ENCODE measurements around the gene ENHO. TPM values are rescaled to one million over a fixed set of nuclear protein-coding genes. Genes with fewer than 3 reads are reported as not detected.

Gene ENHO
- total RNA-seq, 1 donor from 2014 or later = 0.35 TPM

DNA sequence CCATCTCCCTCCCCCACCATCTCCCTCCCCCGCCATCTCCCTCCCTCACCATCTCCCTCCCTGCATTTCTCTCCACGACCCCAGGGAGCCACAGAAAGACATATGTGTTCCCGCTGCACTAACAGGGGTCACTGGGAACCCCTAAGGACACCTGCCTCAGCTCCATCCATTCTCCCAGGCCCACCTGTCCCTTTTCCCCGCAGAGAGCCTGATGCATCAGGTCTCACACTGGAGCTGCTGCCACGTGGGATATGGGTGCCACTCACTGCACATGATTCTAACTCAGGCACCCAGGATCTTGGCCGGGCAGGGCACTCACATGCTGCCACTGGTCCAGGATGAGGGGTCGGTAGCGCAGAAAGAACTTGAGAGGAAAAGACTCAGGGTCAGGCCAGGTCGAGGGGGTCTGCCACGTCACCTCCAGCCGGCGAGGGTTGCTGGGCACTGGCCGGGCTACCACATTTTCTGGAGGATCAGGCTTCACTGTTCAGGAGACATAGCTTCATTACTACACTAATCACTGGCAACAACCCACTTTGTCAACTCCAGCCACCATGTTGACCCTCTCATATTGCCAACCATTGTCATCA lies 33.2 kb upstream of the ENHO start:
- no peak for DNase-seq (ENCODE audit: low read depth)

DNA sequence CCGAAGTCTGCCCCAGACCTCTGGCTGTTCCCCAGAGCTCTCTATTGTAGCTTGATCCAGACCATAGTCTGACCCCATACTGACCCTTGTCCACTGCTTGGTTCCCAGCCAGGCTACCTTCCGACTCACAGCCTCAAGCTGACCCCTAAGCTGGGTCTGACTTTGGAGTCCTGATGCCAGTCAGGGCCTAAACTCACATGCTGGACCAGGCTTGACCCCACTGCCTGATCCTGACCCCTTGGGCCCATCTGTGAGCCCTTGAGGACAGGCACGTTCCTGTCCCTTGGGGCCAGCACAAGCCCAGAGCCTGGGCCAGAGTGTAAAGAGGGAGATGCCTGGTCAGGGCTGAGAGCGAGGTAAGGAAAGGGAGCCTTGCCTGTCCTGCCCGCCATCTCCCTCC lies 32.7 kb upstream of the ENHO start:
- DNase-seq (ENCODE audit: low read depth) = peak; percentile 19

DNA sequence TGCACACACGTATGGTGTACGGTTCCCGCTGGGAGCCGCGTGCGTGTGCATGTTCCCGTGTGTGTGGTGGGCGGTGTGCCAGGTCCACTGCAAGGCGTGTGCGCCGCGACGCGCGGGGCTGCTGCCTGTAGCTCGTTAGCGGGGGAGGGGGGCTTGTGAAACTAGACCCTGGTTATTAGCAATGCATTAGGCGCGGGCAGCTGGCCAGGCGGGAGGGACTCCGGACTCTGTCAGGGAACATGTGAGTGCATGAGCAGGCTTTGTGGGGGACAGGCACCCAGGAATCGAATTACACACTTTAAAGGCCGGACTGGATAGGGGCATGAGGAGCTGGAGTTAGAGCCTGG lies 32.2 kb upstream of the ENHO start:
- peak; percentile 37 for DNase-seq (ENCODE audit: low read depth)

DNA sequence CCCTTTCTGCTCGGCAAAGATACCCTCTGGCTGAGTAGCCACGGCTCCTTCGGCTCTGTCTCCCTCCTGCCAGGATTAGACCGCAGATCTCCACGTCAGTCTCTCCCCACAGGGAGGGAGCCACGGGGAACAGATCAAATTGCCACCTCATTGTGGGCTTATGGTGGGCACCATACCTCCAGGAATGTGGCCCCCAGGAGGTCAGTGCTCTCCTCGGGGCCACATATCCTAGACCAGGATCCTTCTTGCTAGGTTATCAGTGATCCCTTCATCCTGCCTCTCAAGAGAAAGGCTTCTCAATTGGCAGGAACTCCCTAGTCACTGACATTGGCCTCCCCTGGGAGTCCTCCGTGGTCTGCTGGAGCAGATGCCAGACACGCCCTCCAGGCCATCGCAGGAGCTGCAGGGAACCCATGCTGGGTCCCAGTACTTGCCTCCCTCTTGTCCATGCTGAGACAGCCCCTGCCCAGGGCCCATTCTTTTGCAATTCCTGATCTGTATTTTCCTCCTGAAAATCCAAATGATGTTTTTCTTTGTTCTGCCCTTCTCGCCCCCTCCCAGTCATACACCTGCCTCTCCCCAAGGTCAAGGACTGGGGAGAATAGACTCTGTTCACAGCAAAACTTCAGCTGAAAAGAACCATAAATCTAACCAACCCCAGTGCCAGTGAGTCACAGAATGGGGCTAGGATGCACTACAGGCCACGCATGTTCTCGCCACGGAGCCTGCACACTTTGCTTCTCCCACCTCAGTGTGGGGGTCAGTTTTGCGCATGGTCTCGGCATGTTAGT lies 31.6 kb upstream of the ENHO start:
- DNase-seq (ENCODE audit: low read depth) = peak; percentile 78

DNA sequence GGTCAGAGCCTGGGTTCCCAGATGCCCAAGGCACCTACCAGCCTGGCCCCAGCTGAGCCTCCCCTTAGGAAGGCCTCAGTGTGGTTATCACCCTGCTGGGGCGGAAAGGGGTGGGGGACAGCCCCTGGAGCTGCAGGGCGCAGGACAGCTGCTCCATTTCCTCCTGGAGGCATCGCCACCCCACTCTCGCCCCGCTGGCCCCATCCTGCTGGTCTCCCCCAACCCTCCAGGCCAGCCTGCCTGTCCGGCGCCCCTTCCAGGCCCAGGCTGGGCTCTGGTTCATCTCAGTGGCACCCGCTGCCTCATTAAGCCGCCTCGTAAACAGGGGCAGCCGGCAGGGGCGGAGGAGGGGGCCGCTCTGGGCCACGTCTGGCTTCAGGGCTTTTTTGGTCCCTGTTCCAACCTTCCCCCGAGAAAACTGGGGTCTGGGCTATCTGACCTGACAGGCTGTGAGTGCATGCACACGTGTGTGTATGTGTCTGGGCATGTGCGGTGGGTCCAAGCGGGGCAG lies 30.8 kb upstream of the ENHO start:
- DNase-seq (ENCODE audit: low read depth) = no peak

DNA sequence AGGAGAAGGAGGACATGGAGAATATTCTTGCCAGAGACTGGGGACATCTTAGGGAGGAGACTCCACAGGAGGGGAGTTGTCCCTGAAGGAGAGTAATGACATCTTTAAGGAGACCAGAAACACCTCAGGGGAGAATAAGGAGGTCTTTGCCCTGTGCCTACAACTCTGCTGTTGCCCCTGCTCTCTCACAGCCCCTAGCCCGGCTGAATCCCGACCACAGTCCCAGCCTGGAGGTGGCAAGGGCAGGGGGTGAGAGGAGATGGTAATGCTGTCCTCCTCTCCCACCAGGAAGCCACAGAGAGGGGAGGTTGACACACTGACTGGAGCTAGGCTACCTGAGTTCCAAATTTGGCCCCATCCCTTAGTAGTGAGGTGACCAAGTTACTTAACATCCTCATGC lies 30.2 kb upstream of the ENHO start:
- DNase-seq (ENCODE audit: low read depth) = no peak

DNA sequence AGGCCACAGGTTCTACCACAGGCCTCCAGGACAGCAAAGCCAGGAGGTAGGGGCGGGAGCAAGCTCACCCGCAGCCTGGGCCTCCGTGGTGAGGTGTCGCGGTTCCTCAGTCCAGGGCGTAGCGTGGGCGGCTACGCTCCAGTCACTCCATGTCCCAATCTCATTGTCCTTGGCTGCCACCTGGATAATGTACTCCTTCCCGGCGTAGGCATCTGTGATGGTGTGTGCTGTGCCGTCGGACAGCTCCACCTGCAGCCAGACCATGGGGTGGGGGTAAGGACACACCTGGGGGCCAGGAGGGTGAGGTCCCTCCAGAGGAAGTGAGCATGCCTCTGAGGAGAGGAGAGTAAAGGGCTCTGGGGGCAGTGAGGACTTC lies 29.8 kb upstream of the ENHO start:
- no peak for DNase-seq (ENCODE audit: low read depth)

DNA sequence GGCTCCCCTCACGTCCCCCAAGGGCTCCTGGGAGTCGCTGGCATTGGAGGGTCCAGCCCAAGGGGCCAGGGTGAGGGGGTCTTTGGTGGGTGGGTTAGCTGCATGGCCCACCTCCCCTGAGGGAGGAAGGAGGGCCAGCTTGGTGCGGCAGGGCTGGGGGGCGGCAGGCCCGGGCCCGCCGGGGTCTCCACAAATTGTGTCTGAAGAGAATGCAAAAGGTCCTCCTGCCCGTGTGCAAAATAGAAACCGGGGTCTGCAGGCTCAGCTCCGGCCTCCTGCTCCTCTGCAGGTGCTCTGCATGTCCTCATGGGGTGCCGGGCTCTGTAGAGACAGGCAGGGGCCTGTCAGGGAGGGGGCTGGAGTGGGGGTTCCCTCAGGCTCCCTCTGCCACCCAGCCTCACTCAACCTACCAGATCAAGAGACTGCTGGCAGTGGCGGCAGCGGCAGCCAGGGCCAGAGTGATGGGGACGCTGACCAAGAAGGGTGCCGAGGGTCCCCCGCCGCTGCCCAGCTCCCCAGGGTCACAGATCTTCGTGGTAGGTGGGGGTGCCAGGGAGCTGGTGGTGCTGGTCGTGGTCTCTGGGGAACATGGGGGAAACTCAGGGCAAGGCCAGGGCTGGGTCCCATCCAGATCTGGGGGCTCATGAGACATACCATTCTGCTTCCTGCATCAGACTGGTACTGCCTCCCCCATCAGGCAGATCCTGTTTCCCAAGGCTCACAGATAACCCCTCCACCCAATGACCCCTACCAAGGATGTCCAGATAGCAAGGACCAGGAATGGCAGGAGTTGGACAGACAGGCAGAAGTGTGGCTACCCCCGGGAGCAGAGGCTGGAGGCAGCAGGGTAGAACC lies 29.2 kb upstream of the ENHO start:
- DNase-seq (ENCODE audit: low read depth) = no peak

DNA sequence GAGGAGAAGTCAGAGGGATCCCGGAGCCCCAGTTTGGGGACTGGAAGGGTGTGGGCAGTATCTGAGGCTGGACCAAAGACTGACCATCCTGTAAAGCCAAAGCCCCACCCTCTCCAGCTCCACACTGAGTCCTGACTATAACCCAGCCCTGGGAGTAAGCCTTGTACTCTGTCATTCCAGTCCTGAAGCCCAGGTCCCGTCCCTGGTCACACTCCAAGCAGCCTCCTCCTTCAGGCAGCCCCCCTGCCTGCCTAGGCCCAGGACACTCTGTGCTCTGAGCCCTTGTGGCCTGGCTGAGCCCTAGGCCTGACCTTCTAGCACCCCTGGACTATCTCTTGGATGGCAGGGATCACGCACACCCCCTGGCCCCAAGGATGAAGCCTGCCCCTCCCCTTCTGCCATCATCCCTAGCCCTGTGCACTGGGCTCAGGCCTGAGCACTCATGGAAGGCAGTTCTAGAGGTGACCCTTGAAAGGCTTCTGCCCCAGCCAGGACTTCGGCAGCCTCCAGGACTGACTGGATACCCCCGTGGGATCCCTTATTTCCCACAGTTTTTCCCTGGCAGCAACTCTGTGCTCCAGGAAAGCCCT lies 28.0 kb upstream of the ENHO start:
- DNase-seq (ENCODE audit: low read depth) = no peak

DNA sequence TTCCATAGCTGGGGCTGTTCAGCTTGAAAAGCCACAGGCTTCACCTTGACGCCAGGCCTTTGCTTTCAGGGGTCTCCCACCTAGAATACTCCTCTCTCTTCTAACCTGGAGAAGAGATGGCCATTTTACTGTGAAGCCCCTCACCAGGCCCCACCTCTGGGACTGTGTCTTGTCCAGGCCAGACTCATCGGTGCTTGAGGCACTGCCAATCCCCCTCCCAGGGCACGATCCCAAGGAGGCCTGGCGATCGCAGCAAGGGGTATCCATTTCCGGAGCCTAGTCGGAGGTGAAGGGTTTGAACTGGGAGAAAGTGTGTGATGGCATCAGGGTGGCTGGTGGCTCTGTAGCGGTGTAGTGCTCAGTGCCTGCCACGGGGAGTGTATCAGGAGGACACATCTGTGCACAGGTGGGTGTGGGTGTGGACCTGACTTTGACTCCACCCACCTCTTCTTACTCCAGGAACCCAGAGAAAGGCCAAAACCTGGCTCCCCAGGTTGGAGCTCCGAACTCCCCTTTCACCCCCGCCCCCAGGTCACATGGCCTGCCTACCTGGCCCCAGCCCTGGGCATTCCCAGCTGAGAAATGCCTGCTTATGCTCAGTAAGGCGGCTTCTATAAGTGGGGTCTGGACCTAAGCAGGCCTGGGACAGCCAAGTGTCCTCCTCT lies 27.4 kb upstream of the ENHO start:
- no peak for DNase-seq (ENCODE audit: low read depth)

DNA sequence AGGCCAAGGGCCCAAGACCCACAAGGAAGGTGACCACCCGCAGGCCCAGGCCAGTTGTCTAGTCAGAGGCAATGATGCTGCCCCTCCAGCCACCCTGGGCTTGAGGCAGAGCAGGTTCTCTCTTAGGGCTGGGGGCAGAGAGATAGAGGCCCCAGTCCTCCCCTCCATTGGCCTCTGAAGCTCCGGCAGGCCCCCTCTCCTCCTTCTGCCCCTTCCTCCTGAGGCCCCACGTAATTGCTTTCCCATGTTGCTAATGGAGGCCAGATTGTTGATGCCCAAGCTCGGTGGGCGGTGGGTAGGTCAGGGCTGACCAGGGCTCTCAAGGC lies 26.6 kb upstream of the ENHO start:
- no peak for DNase-seq (ENCODE audit: low read depth)

DNA sequence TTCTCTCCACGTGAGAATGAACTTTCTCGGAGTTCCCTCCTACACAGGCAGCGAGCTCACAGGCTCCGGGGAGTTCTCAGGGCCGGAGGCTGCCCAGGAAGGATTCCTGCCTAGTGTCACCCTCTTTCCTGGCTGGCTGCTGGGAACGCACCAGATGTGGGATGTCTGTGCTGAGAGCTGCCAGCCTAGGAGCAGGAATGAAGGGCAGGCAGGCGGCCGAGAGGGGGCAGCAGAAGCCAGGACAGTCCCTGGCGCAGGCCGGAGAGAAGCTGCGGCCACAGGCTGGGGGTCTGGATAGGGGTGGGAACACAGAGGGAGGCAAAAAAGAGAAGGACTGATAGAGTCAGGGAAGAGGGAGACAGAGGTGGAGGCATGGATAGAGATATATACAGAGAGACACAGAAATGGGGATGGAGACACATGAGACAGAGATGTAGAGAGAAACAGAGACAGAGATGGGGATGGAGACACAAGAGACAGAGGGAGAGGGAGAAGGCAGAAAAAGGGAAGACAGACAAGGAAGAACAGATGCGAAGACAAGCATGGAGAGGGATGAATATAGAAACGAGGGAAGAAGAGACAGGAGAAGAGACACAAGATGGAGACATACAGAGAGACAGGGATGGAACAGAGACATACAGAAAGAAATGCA lies 25.3 kb upstream of the ENHO start:
- peak; percentile 69 for DNase-seq (ENCODE audit: low read depth)

DNA sequence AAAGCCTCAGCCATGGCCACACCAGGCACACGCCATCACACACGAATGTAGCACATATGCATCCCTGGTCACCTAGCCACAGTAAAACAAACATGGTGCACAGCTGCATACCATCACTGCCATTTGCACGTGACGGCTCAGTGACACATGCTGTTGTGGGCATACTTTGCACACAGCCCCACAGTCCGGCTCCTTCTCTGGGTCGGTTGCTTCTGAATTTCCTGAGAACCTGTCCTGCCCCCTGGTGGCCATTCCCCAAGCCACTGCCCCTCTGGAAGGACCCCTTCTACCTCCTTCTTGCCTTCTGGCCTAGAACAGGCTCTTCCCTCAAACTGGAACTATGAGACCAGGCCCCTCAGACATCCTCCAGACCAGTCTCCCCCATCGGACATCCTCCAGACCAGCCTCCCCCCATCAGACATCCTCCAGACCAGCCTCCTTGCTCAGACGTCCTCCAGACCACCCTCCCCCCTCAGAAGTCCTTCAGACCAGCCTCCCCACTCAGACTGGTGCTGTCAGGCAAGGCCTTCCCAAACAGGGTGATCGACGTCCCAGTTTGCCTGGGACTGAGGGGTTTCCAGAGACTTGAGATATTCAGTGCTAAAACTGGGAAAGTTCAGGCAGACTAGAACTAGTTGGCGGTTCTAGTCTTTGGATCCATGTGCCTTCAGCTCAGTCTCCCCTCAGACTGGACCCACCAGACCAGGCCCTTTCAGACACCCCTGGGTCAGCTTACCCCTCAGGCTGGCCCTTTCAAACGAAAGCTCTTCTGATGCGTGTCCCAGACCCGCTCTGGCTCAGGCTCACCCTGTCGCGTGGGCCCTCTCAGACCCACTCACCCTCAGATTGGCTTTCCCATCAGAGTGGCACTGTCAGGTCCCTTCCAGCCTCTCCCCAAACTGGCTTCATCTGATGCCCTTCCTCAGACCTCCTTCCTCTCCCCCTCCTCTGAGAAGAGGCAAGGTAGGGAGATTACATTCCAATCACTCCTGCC lies 24.3 kb upstream of the ENHO start:
- DNase-seq (ENCODE audit: low read depth) = peak; percentile 70

DNA sequence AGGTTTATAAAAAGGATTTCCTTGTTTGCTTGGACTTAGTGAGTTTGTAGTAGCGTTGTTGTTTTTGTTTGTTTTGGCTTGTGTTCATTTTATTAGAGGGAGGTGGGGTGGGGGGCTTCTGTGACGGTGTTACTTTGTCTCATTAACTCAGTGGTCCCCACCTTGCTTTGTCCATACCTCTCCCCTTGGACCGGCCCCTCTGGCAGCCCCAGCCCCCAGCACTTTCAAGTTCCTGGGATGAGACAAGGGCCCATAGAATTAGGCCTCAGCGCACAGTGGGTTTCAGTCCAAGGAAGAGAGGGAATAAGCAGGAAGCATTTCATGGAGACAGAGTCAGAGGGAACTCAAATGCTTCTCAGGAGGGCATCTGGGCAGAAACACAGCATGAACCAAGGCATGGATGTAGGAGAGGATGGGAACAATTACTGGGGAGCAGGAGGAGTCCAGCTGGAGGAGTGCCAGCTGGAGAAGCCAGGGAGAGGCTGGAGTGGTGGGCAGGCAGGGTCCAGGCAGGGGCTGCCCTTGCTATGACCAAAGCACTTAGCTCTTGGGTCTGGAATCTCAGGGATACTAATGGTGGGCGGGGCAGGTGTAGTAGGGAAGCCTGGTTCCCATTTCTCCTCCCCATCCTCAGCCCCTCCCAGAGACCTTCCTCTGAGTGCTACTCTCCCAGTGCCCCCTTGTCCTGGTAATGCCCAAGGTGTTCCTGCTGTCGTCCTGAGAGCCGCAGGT lies 23.5 kb upstream of the ENHO start:
- no peak for DNase-seq (ENCODE audit: low read depth)

DNA sequence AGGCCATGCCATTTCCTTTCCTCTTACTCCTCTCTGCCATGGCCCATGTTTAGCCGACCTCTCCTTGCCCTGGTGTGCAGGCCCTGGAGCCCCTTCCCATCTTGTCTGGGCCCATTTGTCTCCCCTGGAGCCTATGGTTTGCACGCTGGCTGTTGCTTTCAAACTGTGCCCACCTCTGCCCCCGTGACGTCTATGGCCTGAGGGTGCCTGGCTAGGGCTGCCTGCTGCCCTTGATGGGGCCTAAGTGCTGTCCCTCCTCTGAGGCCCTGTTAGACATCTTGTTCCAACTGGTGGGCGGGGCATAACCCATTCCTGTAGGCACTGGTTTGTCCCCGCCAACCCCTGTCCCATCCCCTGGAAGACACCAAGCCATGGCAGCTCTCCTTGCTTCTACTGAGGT lies 22.7 kb upstream of the ENHO start:
- DNase-seq (ENCODE audit: low read depth) = no peak

DNA sequence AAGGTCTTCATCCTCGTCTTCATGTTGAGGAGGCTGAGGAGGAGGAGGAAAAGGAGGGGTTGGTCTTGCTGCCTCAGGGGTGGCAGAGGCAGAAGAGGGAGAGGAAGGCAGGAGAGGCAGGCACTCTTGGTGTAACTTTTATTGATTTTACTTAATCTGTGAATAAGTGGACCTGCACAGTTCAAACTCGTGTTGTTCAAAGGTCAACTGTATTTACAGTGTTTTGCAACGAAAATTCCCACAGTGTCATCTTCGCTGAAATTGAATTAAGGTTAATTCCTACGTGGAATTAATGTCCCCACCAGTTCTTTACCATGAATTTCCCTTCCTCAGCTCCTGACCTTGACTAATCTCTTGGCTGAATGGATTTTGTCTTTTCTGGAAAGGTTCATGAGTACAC lies 21.2 kb upstream of the ENHO start:
- no peak for DNase-seq (ENCODE audit: low read depth)

DNA sequence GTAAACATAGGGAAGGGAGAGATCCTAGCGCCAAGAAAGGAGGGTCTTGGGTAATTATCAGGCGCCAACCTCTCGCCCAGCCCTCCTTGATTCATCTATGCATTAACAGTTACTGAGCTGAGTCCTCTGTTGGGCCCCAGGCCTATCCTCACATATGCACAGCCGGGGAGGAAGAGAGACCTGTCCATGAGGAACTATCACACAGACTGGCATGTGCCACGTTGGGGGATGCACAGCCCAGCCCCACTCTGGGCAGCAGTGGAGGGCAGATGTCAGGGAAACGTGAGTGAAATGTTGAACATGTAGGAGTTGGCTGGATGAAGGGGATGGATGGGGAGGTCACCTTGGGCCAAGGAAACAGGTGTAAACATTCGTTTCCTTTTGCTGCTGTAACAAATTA lies 18.8 kb upstream of the ENHO start:
- no peak for DNase-seq (ENCODE audit: low read depth)

DNA sequence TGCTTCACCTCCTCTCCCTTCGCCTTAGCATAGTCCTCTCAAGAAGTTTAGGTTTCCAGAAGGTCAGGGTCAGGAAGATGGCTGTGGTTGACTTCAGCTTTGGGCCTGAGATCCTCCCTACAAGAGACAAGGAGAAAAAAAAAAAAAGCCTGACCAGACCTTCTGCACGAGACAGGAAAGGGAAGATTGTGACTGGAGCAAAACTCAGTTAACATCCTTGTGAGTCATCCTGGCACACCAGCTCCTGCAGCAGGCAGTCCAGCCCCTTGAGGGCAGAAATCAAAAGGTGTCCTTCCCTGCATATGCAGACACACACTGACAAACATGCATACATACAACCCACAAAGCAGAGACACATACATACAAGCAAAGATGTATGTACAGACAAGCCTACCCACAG lies 18.0 kb upstream of the ENHO start:
- peak; percentile 34 for DNase-seq (ENCODE audit: low read depth)

DNA sequence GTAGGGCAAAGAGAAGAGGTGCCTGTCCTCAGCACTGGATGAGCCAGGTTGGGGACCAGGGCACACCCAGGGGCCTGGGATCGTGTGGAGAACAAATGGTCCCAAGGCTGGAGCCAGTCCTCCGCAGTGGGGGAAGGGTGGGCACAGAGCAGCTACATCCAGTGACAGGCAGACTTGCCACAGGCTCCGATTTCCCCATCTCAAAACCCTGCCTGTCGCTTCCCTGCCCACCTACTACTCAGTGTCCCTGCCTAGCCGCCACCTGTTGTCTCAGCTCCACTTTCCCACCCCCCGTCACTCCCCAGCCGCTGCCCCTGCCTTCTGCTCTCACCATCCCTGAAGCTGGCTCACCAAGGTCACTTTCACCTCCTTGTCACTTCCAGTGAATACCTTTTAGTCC lies 13.9 kb upstream of the ENHO start:
- no peak for DNase-seq (ENCODE audit: low read depth)

All from myocyte (in vitro differentiated cells).